ENCODE measurements around the gene CEMIP. TPM values are rescaled to one million over a fixed set of nuclear protein-coding genes. Genes with fewer than 3 reads are reported as not detected.

CEMIP gene
- total and polyA plus RNA-seq, 2 of the 13 experiments (the other 11 are each of a cell fraction or from before 2014, with no cell fraction given) = 4.3 to 28.5 TPM

- TF ChIP-seq ZNF687 (CRISPR knock-in tag; IDR thresholded peaks at IDR 0.05) (no peak; the same call in 1 of the 2 replicates), ZNF333 (CRISPR knock-in tag; IDR thresholded peaks at IDR 0.05; ENCODE audit: borderline replicate concordance) (no peak), GPBP1L1 (CRISPR knock-in tag; IDR thresholded peaks at IDR 0.05) (no peak), FIP1L1 (IDR thresholded peaks at IDR 0.05; ENCODE audit: borderline replicate concordance, insufficient read depth, low read depth, low read length) (no peak), ZBTB39 (CRISPR knock-in tag; IDR thresholded peaks at IDR 0.05) (no peak), ZBTB37 (CRISPR knock-in tag; IDR thresholded peaks at IDR 0.05) (no peak), PAX8 (CRISPR knock-in tag; IDR thresholded peaks at IDR 0.05; ENCODE audit: borderline replicate concordance) (no peak), GABPB1 (CRISPR knock-in tag; IDR thresholded peaks at IDR 0.05) (no peak), SATB2 (CRISPR knock-in tag; IDR thresholded peaks at IDR 0.05) (no peak), SIN3B (IDR thresholded peaks at IDR 0.05; ENCODE audit: low read length) (no peak), SP5 (CRISPR knock-in tag; IDR thresholded peaks at IDR 0.05; ENCODE audit: borderline replicate concordance, low read depth) (0 out of 2 replicates have a peak, but pooled peaks have one; percentile 12), MAFK (conservative IDR thresholded peaks at IDR 0.05 in 1 of 2, IDR thresholded peaks at IDR 0.05 in 1 of 2; ENCODE audit: low read length in 2 of 2) (no peak), NCOA1 (CRISPR knock-in tag; IDR thresholded peaks at IDR 0.05) (no peak), ZHX1 (CRISPR knock-in tag; IDR thresholded peaks at IDR 0.05; ENCODE audit: low read depth) (no peak), FOXP1 (IDR thresholded peaks at IDR 0.05) (no peak), FOXP1 (CRISPR knock-in tag; IDR thresholded peaks at IDR 0.05) (peak; percentile 55), SP2 (CRISPR knock-in tag; IDR thresholded peaks at IDR 0.05) (no peak)
Observed at GRCh38 chr15:80953953-80954778, 175.0 kb downstream of the CEMIP start (continued).
